Measurements from ENCODE around the gene PRR18. TPM values are rescaled to one million over a fixed set of nuclear protein-coding genes. Genes with fewer than 3 reads are reported as not detected.
A peak's percentile ranks its signal among the peaks of the same experiment; 100 is the strongest.

PRR18 gene
- total RNA-seq (2021; fragmentation: NEBNext Ultra II Directional; extraction: Animal tissue kit (Norgen Biotek cat#: 25700)), result 0.19 and 0.23 TPM in 2 replicates
- polyA plus RNA-seq (2011; rRNA removed), result 0.08 and 0.16 TPM in 2 replicates
- polyA plus RNA-seq (2011; cell fraction: cytosol; rRNA removed), result 0.13 TPM
- 0.17 TPM for polyA plus RNA-seq (2011; cell fraction: nucleus; rRNA removed)
- polyA plus RNA-seq (2012, experiment 1 of 2), result 0.11 to 0.25 TPM (median 0.18 TPM) in 3 of 4 replicates, not detected in the other
- polyA plus RNA-seq (2012, experiment 2 of 2), result 0.12 TPM
- polyA plus RNA-seq (2013, experiment 1 of 2), result 0.18 TPM
- polyA plus RNA-seq (2013, experiment 2 of 2), result 0.26 TPM
- polyA minus RNA-seq (2011; rRNA and poly(A)+ RNA removed), result 0.09 and 0.10 TPM in 2 replicates
- 2.0 TPM for polyA minus RNA-seq (2011; cell fraction: cytosol; rRNA and poly(A)+ RNA removed)
- 0.80 TPM for polyA minus RNA-seq (2011; cell fraction: nucleus; rRNA and poly(A)+ RNA removed)
- long read RNA-seq, experiment 1, partial matches to known transcripts, result 0 of 1 reads
- long read RNA-seq, experiment 1, other reads (novel, unspliced or antisense), result 0 of 1 reads
- long read RNA-seq, experiment 2, result 0 reads

GRCh38 chr6:166308033-166308768 lies at the start of gene PRR18:
Gene PRR18, minus strand, starts transcription at chr6:166308392. Its CDS starts 250 bp downstream, at chr6:166308142.
- no peak for FAIRE-seq
- H2BK12ac ChIP-seq (ENCODE audit: low read depth, low read length), result peak within 1 kb of the TSS; percentile 88; the same call in 1 of the 2 replicates
- H3K9me3 ChIP-seq (ENCODE audit: insufficient read depth in 2 of 2, low read depth in 1 of 2, low read length in 1 of 2), result no peaks in the 10 kb centered on the region; a peak in 1 of 4 replicates
- no peaks in the 10 kb centered on the region for H3K36me3 ChIP-seq (ENCODE audit: control insufficient read depth in 2 of 4, insufficient read depth in 4 of 4, low read length in 3 of 4)
- ChIA-PET CTCF (ENCODE audit: partially characterized antibody) (interaction anchor here (0.9 to 8.2 kb wide), 14 partner anchors 12 to 102 kb away, joined by 3 to 120 read pairs (median 4); no protein-coding TSS in a partner anchor), POLR2A (ENCODE audit: partially characterized antibody) (interaction anchor here (0.7 to 2.2 kb wide), 7 partner anchors 9 to 92 kb away, joined by 3 to 8 read pairs (median 4); no protein-coding TSS in a partner anchor)
- no peak within 1 kb of the TSS for H2BK5ac ChIP-seq (ENCODE audit: low read depth, low read length)
- H3K18ac ChIP-seq (ENCODE audit: extremely low read depth, low read length), result peak within 1 kb of the TSS; percentile 38
- peak within 1 kb of the TSS; percentile 70 to 93 for H3K4me2 ChIP-seq (ENCODE audit: insufficient read depth in 1 of 2, low read depth in 2 of 2, low read length in 2 of 2)
- H3K4me3 ChIP-seq (ENCODE audit: extremely low read depth in 1 of 4, insufficient read depth in 2 of 4, low read depth in 3 of 4, low read length in 4 of 4), result peak within 1 kb of the TSS; percentile 22 to 60 (median 44)
- no peaks in the 10 kb centered on the region for H3K79me2 ChIP-seq (ENCODE audit: control insufficient read depth in 1 of 2, insufficient read depth in 2 of 2, low read length in 2 of 2)
- H3K27me3 ChIP-seq (replicated peaks in 1 of 4; ENCODE audit: control insufficient read depth in 3 of 4, extremely low read depth in 1 of 4, insufficient read depth in 3 of 4, low read length in 3 of 4), result peaks cover 24 to 54% (median 48%) of the 10 kb centered on the region in 4 experiments
- peak within 1 kb of the TSS; percentile 85 for H4K8ac ChIP-seq (ENCODE audit: extremely low read depth, insufficient read depth, low read length)
- H2BK120ac ChIP-seq (replicated peaks; ENCODE audit: low read depth, low read length), result no peak within 1 kb of the TSS
- no peak within 1 kb of the TSS for H3K23ac ChIP-seq (ENCODE audit: insufficient read length)
- H3K14ac ChIP-seq (ENCODE audit: insufficient read length), result no peak within 1 kb of the TSS
- no peak within 1 kb of the TSS; a peak in 1 of 7 replicates for H3K9ac ChIP-seq (replicated peaks in 1 of 4; ENCODE audit: extremely low read depth in 1 of 4, low read depth in 3 of 4, low read length in 3 of 4)
- H3K56ac ChIP-seq (replicated peaks; ENCODE audit: insufficient read length, low read depth, low read length), result peak within 1 kb of the TSS; percentile 16
- no peak within 1 kb of the TSS for H2BK20ac ChIP-seq (ENCODE audit: low read length)
- no peak within 1 kb of the TSS for H3K27ac ChIP-seq (ENCODE audit: low read depth, low read length)
- peaks cover 7% of the 10 kb centered on the region; the same call in 1 of the 2 replicates for H3K23me2 ChIP-seq (ENCODE audit: low read depth, low read length)
- no peak within 1 kb of the TSS for H3K4ac ChIP-seq (replicated peaks; ENCODE audit: insufficient read length, low read depth, low read length)
- H3K79me1 ChIP-seq (ENCODE audit: low read depth, low read length), result no peaks in the 10 kb centered on the region
- H3K4me1 ChIP-seq (replicated peaks in 1 of 4; ENCODE audit: control insufficient read depth in 3 of 4, insufficient read depth in 4 of 4, low read length in 3 of 4), result peaks cover 0 to 10% (median 4%) of the 10 kb centered on the region in 4 experiments; a peak in 4 of 7 replicates
- peaks cover 0 to 3% of the 10 kb centered on the region in 2 experiments for H4K20me1 ChIP-seq (replicated peaks in 1 of 2; ENCODE audit: control insufficient read depth in 1 of 2, insufficient read depth in 2 of 2, low read length in 2 of 2)
- 3% methylated on average over 39 of the region's 74 CpGs; no CpG with 5 or more reads in 1 of the 2 experiments for WGBS, 2 experiments (ENCODE audit: extremely low coverage in 1 of 2, insufficient coverage in 1 of 2, insufficient read length in 1 of 2, insufficient replicate concordance in 2 of 2, low coverage in 1 of 2, low lambda C conversion rate in 2 of 2, missing lambda C conversion rate in 1 of 2)
- H2AFZ ChIP-seq (ENCODE audit: low read length), result peak within 1 kb of the TSS; percentile 51; the same call in 1 of the 2 replicates
- H4K5ac ChIP-seq (ENCODE audit: insufficient read length, low read depth, low read length), result no peak within 1 kb of the TSS
- peak within 1 kb of the TSS; percentile 97; the same call in 1 of the 2 replicates for H2BK15ac ChIP-seq (ENCODE audit: low read length)
- peak within 1 kb of the TSS; percentile 54 for H4K91ac ChIP-seq (replicated peaks; ENCODE audit: insufficient read length, low read length)
- no peak within 1 kb of the TSS for H2AK5ac ChIP-seq (ENCODE audit: low read depth, low read length)
- DNase-seq (ENCODE audit: low read depth in 1 of 2, low spot score in 2 of 2), result peak in 1 of 2 experiments; percentile 72
- TF ChIP-seq, protein P1, sequence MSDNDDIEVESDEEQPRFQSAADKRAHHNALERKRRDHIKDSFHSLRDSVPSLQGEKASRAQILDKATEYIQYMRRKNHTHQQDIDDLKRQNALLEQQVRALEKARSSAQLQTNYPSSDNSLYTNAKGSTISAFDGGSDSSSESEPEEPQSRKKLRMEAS (IDR thresholded peaks at IDR 0.05), result 0 out of 2 replicates have a peak, but pooled peaks have one; percentile 46
- TF ChIP-seq EZH2 (IDR thresholded peaks at IDR 0.05; ENCODE audit: low read depth, low read length, severe bottlenecking) (peak; percentile 83), KDM1A (IDR thresholded peaks at IDR 0.05; ENCODE audit: borderline replicate concordance, low read length) (no peak), SIN3A (conservative IDR thresholded peaks at IDR 0.05 in 1 of 2, IDR thresholded peaks at IDR 0.05 in 1 of 2; ENCODE audit: low read depth in 1 of 2, low read length in 2 of 2) (no peak), POU5F1 (IDR thresholded peaks at IDR 0.05; ENCODE audit: low read depth, low read length) (no peak), RXRA (IDR thresholded peaks at IDR 0.05; ENCODE audit: insufficient read depth, low read depth, low read length) (no peak), SUZ12 (IDR thresholded peaks at IDR 0.05; ENCODE audit: low read length) (peak; percentile 80), KDM4A (IDR thresholded peaks at IDR 0.05; ENCODE audit: low read depth, low read length, severe bottlenecking) (peak; percentile 36)

All from H1 (cell line).